ENCODE results near the gene CCDC71L. TPM values are rescaled to one million over a fixed set of nuclear protein-coding genes. Genes with fewer than 3 reads are reported as not detected.
"Not testable (repeated sequence)": the region's sequence is repeated elsewhere in the genome, so short reads cannot be mapped to it uniquely, and the experiment has no call there.

CCDC71L gene
- total RNA-seq: 28.5 and 29.5 TPM in 2 replicates
- 25.4 TPM for total RNA-seq (2013)
- 8.4 and 11.7 TPM in 2 replicates for polyA plus RNA-seq
- polyA minus RNA-seq: 21.9 and 28.5 TPM in 2 replicates

- Histone ChIP-seq H3K9ac (ENCODE audit: low read length) (peak within 1 kb of the TSS; percentile 77), H2AFZ (ENCODE audit: insufficient read depth, low read depth, low read length, poor library complexity, severe bottlenecking) (peak within 1 kb of the TSS; percentile 86), H3K9me3 (ENCODE audit: control extremely low read depth in 1 of 3, control insufficient read depth in 2 of 3, insufficient read depth in 1 of 3, low read length in 2 of 3) (no peaks in the 10 kb centered on the region), H3K27me3 (replicated peaks in 1 of 4; ENCODE audit: control extremely low read depth in 1 of 4, control insufficient read depth in 3 of 4, insufficient read depth in 4 of 4, low read length in 3 of 4) (no peaks in the 10 kb centered on the region), H3K4me1 (ENCODE audit: control insufficient read depth in 2 of 2, insufficient read depth in 2 of 2, low read length in 2 of 2) (peaks cover 23 to 24% of the 10 kb centered on the region in 2 donors), H3K79me2 (ENCODE audit: control insufficient read depth, insufficient read depth, low read length) (no peaks in the 10 kb centered on the region), H4K20me1 (ENCODE audit: control insufficient read depth, insufficient read depth, low read length, poor library complexity, severe bottlenecking) (no peaks in the 10 kb centered on the region), H3K27ac (ENCODE audit: low read length in 2 of 2) (peak within 1 kb of the TSS; percentile 75 to 80), H3K4me2 (replicated peaks; ENCODE audit: low read depth, low read length, poor library complexity, severe bottlenecking) (peak within 1 kb of the TSS; percentile 91), H3K36me3 (replicated peaks in 1 of 2; ENCODE audit: control extremely low read depth in 1 of 2, control insufficient read depth in 1 of 2, extremely low read depth in 1 of 2, insufficient read depth in 2 of 2, low read length in 1 of 2) (no peaks in the 10 kb centered on the region), H3K4me3 (ENCODE audit: control extremely low read depth in 1 of 5, extremely low read depth in 1 of 5, insufficient read depth in 1 of 5, low read depth in 2 of 5, low read length in 4 of 5) (peak within 1 kb of the TSS; percentile 63 to 89 (median 79))
- peak within 1 kb of the TSS; percentile 91 for H3K27ac Mint-ChIP-seq
- ATAC-seq (ENCODE audit: low read depth) (peak; percentile 83), DNase-seq (peak; percentile 96)
- intact Hi-C loops (cut with micrococcal nuclease): loop anchor here (1.0 to 10.0 kb wide), 13 partner anchors 57 to 1081 kb away; partner anchors contain the start of genes CBLL1, HBP1, NAMPT and PIK3CG
- H3K4me3 Mint-ChIP-seq: peak within 1 kb of the TSS; percentile 87
- H3K27me3 Mint-ChIP-seq: no peaks in the 10 kb centered on the region
- no peaks in the 10 kb centered on the region for H3K9me3 Mint-ChIP-seq (ENCODE audit: insufficient read depth)
- ChIA-PET POLR2A (interaction anchor here (1.0 to 2.9 kb wide), 5 partner anchors 70 to 1082 kb away, joined by 3 to 25 read pairs (median 4); partner anchors contain the start of gene CBLL1), CTCF (interaction anchor here (0.6 to 7.0 kb wide), 23 partner anchors 9 to 601 kb away, joined by 3 to 290 read pairs (median 4); partner anchors contain the start of gene HBP1)
- H3K4me1 Mint-ChIP-seq: peaks cover 32% of the 10 kb centered on the region
- no peak for TF ChIP-seq EZH2 (IDR thresholded peaks at IDR 0.05; ENCODE audit: borderline replicate concordance, insufficient read depth, low read depth, low read length, poor library complexity, severe bottlenecking)
- TF ChIP-seq, protein P1, sequence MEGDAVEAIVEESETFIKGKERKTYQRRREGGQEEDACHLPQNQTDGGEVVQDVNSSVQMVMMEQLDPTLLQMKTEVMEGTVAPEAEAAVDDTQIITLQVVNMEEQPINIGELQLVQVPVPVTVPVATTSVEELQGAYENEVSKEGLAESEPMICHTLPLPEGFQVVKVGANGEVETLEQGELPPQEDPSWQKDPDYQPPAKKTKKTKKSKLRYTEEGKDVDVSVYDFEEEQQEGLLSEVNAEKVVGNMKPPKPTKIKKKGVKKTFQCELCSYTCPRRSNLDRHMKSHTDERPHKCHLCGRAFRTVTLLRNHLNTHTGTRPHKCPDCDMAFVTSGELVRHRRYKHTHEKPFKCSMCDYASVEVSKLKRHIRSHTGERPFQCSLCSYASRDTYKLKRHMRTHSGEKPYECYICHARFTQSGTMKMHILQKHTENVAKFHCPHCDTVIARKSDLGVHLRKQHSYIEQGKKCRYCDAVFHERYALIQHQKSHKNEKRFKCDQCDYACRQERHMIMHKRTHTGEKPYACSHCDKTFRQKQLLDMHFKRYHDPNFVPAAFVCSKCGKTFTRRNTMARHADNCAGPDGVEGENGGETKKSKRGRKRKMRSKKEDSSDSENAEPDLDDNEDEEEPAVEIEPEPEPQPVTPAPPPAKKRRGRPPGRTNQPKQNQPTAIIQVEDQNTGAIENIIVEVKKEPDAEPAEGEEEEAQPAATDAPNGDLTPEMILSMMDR (IDR thresholded peaks at IDR 0.05): no peak
- WGBS (ENCODE audit: insufficient coverage): 6% methylated on average over 46 of the region's 51 CpGs
Observed at GRCh38 chr7:106660862-106661720, at the start of gene CCDC71L. TSS of gene CCDC71L (minus strand) at chr7:106661158. CDS start at chr7:106660896, 262 bp downstream.

- H3K27ac Mint-ChIP-seq; H3K27me3 ChIP-seq (replicated peaks in 1 of 4; ENCODE audit: control extremely low read depth in 1 of 4, control insufficient read depth in 3 of 4, insufficient read depth in 4 of 4, low read length in 3 of 4); H2AFZ ChIP-seq (ENCODE audit: insufficient read depth, low read depth, low read length, poor library complexity, severe bottlenecking); H3K79me2 ChIP-seq (ENCODE audit: control insufficient read depth, insufficient read depth, low read length); H3K27me3 Mint-ChIP-seq; H3K4me1 Mint-ChIP-seq; H3K4me2 ChIP-seq (replicated peaks; ENCODE audit: low read depth, low read length, poor library complexity, severe bottlenecking); H3K27ac ChIP-seq (ENCODE audit: low read length in 2 of 2); H3K9ac ChIP-seq (ENCODE audit: low read length); H3K4me1 ChIP-seq (ENCODE audit: control insufficient read depth in 2 of 2, insufficient read depth in 2 of 2, low read length in 2 of 2); H4K20me1 ChIP-seq (ENCODE audit: control insufficient read depth, insufficient read depth, low read length, poor library complexity, severe bottlenecking); POLR2A ChIA-PET; H3K4me3 Mint-ChIP-seq; ATAC-seq (ENCODE audit: low read depth); H3K36me3 ChIP-seq (replicated peaks in 1 of 2; ENCODE audit: control extremely low read depth in 1 of 2, control insufficient read depth in 1 of 2, extremely low read depth in 1 of 2, insufficient read depth in 2 of 2, low read length in 1 of 2); H3K4me3 ChIP-seq (ENCODE audit: control extremely low read depth in 1 of 5, extremely low read depth in 1 of 5, insufficient read depth in 1 of 5, low read depth in 2 of 5, low read length in 4 of 5); H3K9me3 Mint-ChIP-seq (ENCODE audit: insufficient read depth); H3K9me3 ChIP-seq (ENCODE audit: control extremely low read depth in 1 of 3, control insufficient read depth in 2 of 3, insufficient read depth in 1 of 3, low read length in 2 of 3); DNase-seq; intact Hi-C loops (cut with micrococcal nuclease): not testable (repeated sequence)
- CTCF ChIA-PET: interaction anchor here (1.2 to 1.6 kb wide), 2 partner anchors 27 to 69 kb away, joined by 3 to 5 read pairs; no protein-coding TSS in a partner anchor
- WGBS (ENCODE audit: insufficient coverage): 90% methylated on average over 4 of the region's 7 CpGs
Observed at GRCh38 chr7:106709604-106710003, 48.6 kb upstream of the CCDC71L start.
